H9 (cell line): ENCODE measurements around the gene MRTFB. TPM values are rescaled to one million over a fixed set of nuclear protein-coding genes. Genes with fewer than 3 reads are reported as not detected.

ENCODE experiments used
- DNase-seq: peaks from one replicate; pipeline ENCODE4 v3.0.0-alpha.2; 2017
- H2AFZ ChIP-seq: one replicate; pipeline ENCODE4 v1.6.1; 2013; ENCODE audit warnings: mild to moderate bottlenecking, low read length, control low read depth, moderate library complexity
- H2AK5ac ChIP-seq: 2 replicates; pipeline ENCODE4 v1.6.1; 2013; ENCODE audit warnings: low read length, control low read depth, mixed read lengths; ENCODE audit not compliant: insufficient read length
- H2BK120ac ChIP-seq: one replicate; pipeline ENCODE4 v1.6.1; 2013; ENCODE audit warnings: low read depth, mild to moderate bottlenecking, low read length, control low read depth, inconsistent platforms; ENCODE audit not compliant: poor library complexity, severe bottlenecking
- H2BK12ac ChIP-seq: 2 replicates; pipeline ENCODE4 v1.6.1; 2013; ENCODE audit warnings: low read length, control low read depth, mixed read lengths, low read depth; ENCODE audit not compliant: insufficient read length
- H2BK15ac ChIP-seq: 2 replicates; pipeline ENCODE4 v1.6.1; 2013; ENCODE audit warnings: low read depth, low read length, control low read depth
- H2BK20ac ChIP-seq: one replicate; pipeline ENCODE4 v1.6.1; 2013; ENCODE audit warnings: low read depth, mild to moderate bottlenecking, low read length, control low read depth, inconsistent platforms; ENCODE audit not compliant: poor library complexity, severe bottlenecking
- H2BK5ac ChIP-seq: 2 replicates; pipeline ENCODE4 v1.6.1; 2013; ENCODE audit warnings: low read length, control low read depth, mixed read lengths; ENCODE audit not compliant: insufficient read length
- H3K14ac ChIP-seq: 2 replicates; pipeline ENCODE4 v1.6.1; 2013; ENCODE audit warnings: low read length, control low read depth; ENCODE audit not compliant: insufficient read depth
- H3K18ac ChIP-seq: 2 replicates; pipeline ENCODE4 v1.6.1; 2013; ENCODE audit warnings: low read depth, mild to moderate bottlenecking, mixed read lengths, low read length, control low read depth; ENCODE audit not compliant: insufficient read length
- H3K23ac ChIP-seq: 2 replicates; pipeline ENCODE4 v1.6.1; 2013; ENCODE audit warnings: low read length, control low read depth, mixed read lengths, low read depth; ENCODE audit not compliant: insufficient read length
- H3K23me2 ChIP-seq: 2 replicates; pipeline ENCODE4 v1.6.1; 2013; ENCODE audit warnings: low read depth, mild to moderate bottlenecking, mixed read lengths, low read length, control low read depth; ENCODE audit not compliant: insufficient read length, poor library complexity, severe bottlenecking
- H3K27ac ChIP-seq: 2 replicates; pipeline ENCODE4 v1.5.1; 2013; ENCODE audit warnings: low read length, control low read depth, mixed read lengths, low read depth; ENCODE audit not compliant: insufficient read length
- H3K27me3 ChIP-seq: 2 replicates; pipeline ENCODE4 v1.6.1; 2013; ENCODE audit warnings: low read length, control low read depth, inconsistent platforms; ENCODE audit not compliant: insufficient read depth
- H3K4ac ChIP-seq: 2 replicates; pipeline ENCODE4 v1.6.1; 2013; ENCODE audit warnings: low read depth, mild to moderate bottlenecking, control low read depth, inconsistent platforms, low read length, moderate library complexity
- H3K4me1 ChIP-seq: 2 replicates; pipeline ENCODE4 v1.6.1; 2013; ENCODE audit warnings: low read length, control low read depth, inconsistent platforms; ENCODE audit not compliant: insufficient read depth
- H3K4me2 ChIP-seq: 2 replicates; pipeline ENCODE4 v1.6.1; 2013; ENCODE audit warnings: low read length, control low read depth, mixed read lengths; ENCODE audit not compliant: insufficient read length, insufficient read depth
- H3K56ac ChIP-seq: 2 replicates; pipeline ENCODE4 v1.6.1; 2013; ENCODE audit warnings: low read depth, mild to moderate bottlenecking, mixed read lengths, low read length, control low read depth; ENCODE audit not compliant: insufficient read length
- H3K79me1 ChIP-seq: 2 replicates; pipeline ENCODE4 v1.6.1; 2013; ENCODE audit warnings: low read depth, mild to moderate bottlenecking, moderate library complexity, low read length, control low read depth, inconsistent platforms; ENCODE audit not compliant: insufficient read depth, poor library complexity, severe bottlenecking
- H3K79me2 ChIP-seq: 2 replicates; pipeline ENCODE4 v1.6.1; 2013; ENCODE audit warnings: low read length, control low read depth, inconsistent platforms; ENCODE audit not compliant: insufficient read depth
- H3K9ac ChIP-seq: 2 replicates; pipeline ENCODE4 v1.6.1; 2013; ENCODE audit warnings: low read length, control low read depth, mixed read lengths; ENCODE audit not compliant: insufficient read length; ENCODE audit errors: extremely low read depth
- H3K9me3 ChIP-seq: one replicate; pipeline ENCODE4 v1.6.1; 2013; ENCODE audit warnings: low read depth, low read length, inconsistent platforms; ENCODE audit not compliant: control insufficient read depth
- H3T11ph ChIP-seq: one replicate; pipeline ENCODE4 v1.6.1; 2013; ENCODE audit warnings: mild to moderate bottlenecking, low read length, control low read depth, inconsistent platforms
- H4K20me1 ChIP-seq: one replicate; pipeline ENCODE4 v1.6.1; 2013; ENCODE audit not compliant: control insufficient read depth, insufficient read length, insufficient read depth
- H4K5ac ChIP-seq: 2 replicates; pipeline ENCODE4 v1.6.1; 2013; ENCODE audit warnings: low read depth, mild to moderate bottlenecking, mixed read lengths, low read length, control low read depth; ENCODE audit not compliant: insufficient read length
- H4K8ac ChIP-seq: replicated peaks from 2 replicates; pipeline ENCODE4 v1.6.1; 2013; ENCODE audit warnings: low read length, control low read depth, mixed read lengths, low read depth; ENCODE audit not compliant: insufficient read length
- H4K91ac ChIP-seq: 2 replicates; pipeline ENCODE4 v1.6.1; 2013; ENCODE audit warnings: low read depth, mild to moderate bottlenecking, moderate library complexity, mixed read lengths, low read length, control low read depth; ENCODE audit not compliant: insufficient read length
- H3K27ac Mint-ChIP-seq, 3 experiments: 2 replicates in 2 of 3; 3 replicates in 1 of 3; pipeline ENCODE4 v1.8.0; 2020 to 2021; ENCODE audit warnings: mixed read lengths in 3 of 3, mild to moderate bottlenecking in 1 of 3, moderate library complexity in 1 of 3
- H3K27me3 Mint-ChIP-seq: 2 replicates; pipeline ENCODE4 v1.8.0; 2021; ENCODE audit warnings: low read depth, mild to moderate bottlenecking, moderate library complexity, mixed read lengths
- H3K36me3 Mint-ChIP-seq, 3 experiments: 2 replicates in 2 of 3; 3 replicates in 1 of 3; pipeline ENCODE4 v1.8.0; 2020 to 2021; ENCODE audit warnings: low read depth in 3 of 3, mixed read lengths in 3 of 3; ENCODE audit not compliant: insufficient read depth in 1 of 3
- H3K4me1 Mint-ChIP-seq, 2 experiments: 2 replicates each; pipeline ENCODE4 v1.8.0; 2020; ENCODE audit warnings: mixed read lengths in 2 of 2
- H3K4me3 Mint-ChIP-seq, 2 experiments: 2 replicates in 1 of 2; 3 replicates in 1 of 2; pipeline ENCODE4 v1.8.0; 2020 to 2021; ENCODE audit warnings: mild to moderate bottlenecking in 2 of 2, mixed read lengths in 2 of 2, moderate library complexity in 1 of 2
- H3K9me3 Mint-ChIP-seq, 2 experiments: 2 replicates in 1 of 2; 3 replicates in 1 of 2; pipeline ENCODE4 v1.8.0; 2020; ENCODE audit warnings: mild to moderate bottlenecking in 2 of 2, mixed read lengths in 2 of 2, moderate library complexity in 1 of 2
- CTCF ChIP-seq: fragments of 200-600 bp; sonication (generic); conservative IDR thresholded peaks from 3 replicates; pipeline ENCODE4 v1.8.0; 2021; ENCODE audit warnings: antibody characterized with exemption, mild to moderate bottlenecking
- WGBS: extraction: QIAGEN DNeasy Blood & Tissue Kit; methylation state at CpG from one replicate; pipeline ENCODE4 v1.1.7; 2013; ENCODE audit warnings: missing lambda C conversion rate, low lambda C conversion rate, mixed read lengths; ENCODE audit not compliant: insufficient read length; ENCODE audit errors: extremely low coverage; 5-methylcytosine and 5-hydroxymethylcytosine counted together
- total RNA-seq: library from RNA; stranded (reverse); gene quantifications from 2 replicates; pipeline ENCODE4 v1.2.1, GENCODE V29; 2021

MRTFB gene
- total RNA-seq, 1 experiment from 2014 or later, result 29.9 TPM

GRCh38 chr16:14251419-14251818 is 180.3 kb downstream of the MRTFB start:
- Histone ChIP-seq H4K8ac (no peak overlapping the region), H3K14ac (no peak overlapping the region), H4K20me1 (no peaks in the 10 kb centered on the region), H3K27me3 (no peaks in the 10 kb centered on the region), H2BK12ac (no peak overlapping the region), H2BK15ac (no peak overlapping the region), H3T11ph (no peak overlapping the region), H3K18ac (no peak overlapping the region), H2BK20ac (no peak overlapping the region), H3K56ac (no peak overlapping the region), H2AK5ac (no peak overlapping the region), H3K9me3 (no peaks in the 10 kb centered on the region), H3K23me2 (no peaks in the 10 kb centered on the region), H2AFZ (no peak overlapping the region), H4K5ac (no peak overlapping the region), H3K4me1 (no peaks in the 10 kb centered on the region), H3K4me2 (no peak overlapping the region), H3K79me2 (no peaks in the 10 kb centered on the region), H3K23ac (no peak overlapping the region), H2BK120ac (no peak overlapping the region), H3K9ac (no peak overlapping the region), H4K91ac (no peak overlapping the region), H2BK5ac (no peak overlapping the region), H3K27ac (no peak overlapping the region), H3K4ac (no peak overlapping the region), H3K79me1 (no peaks in the 10 kb centered on the region)
- peaks cover 2 to 7% of the 10 kb centered on the region in 2 experiments; a peak in 2 of 4 replicates for H3K4me1 Mint-ChIP-seq
- H3K9me3 Mint-ChIP-seq, result no peaks in the 10 kb centered on the region
- TF ChIP-seq CTCF, result no peak
- H3K27ac Mint-ChIP-seq, result no peak overlapping the region
- peaks cover 23 to 74% (median 54%) of the 10 kb centered on the region in 3 experiments; a peak in 6 of 7 replicates for H3K36me3 Mint-ChIP-seq
- H3K27me3 Mint-ChIP-seq, result no peaks in the 10 kb centered on the region
- DNase-seq, result no peak
- H3K4me3 Mint-ChIP-seq, result no peak overlapping the region
- WGBS, result no CpG with 5 or more reads among the region's 2 CpGs
